Trophoblast cell (in vitro differentiated cells and primary cell): ENCODE results near the gene RADIL.

Experiments
- DNase-seq, 2 donors: peaks; one replicate each; pipeline ENCODE4 v3.0.0-alpha.2; 2016
- H2AFZ ChIP-seq: 2 replicates; pipeline ENCODE4 v1.6.1; 2013; ENCODE audit warnings: low read length, moderate library complexity, mild to moderate bottlenecking; ENCODE audit not compliant: insufficient read depth, poor library complexity
- H2AK5ac ChIP-seq: 2 replicates; pipeline ENCODE4 v1.6.1; 2013; ENCODE audit warnings: mild to moderate bottlenecking, low read length
- H2BK120ac ChIP-seq: 2 replicates; pipeline ENCODE4 v1.6.1; 2013; ENCODE audit warnings: low read length, mild to moderate bottlenecking, moderate library complexity; ENCODE audit not compliant: insufficient read depth, poor library complexity
- H2BK12ac ChIP-seq: 2 replicates; pipeline ENCODE4 v1.6.1; 2013; ENCODE audit warnings: mild to moderate bottlenecking, low read length, moderate library complexity
- H2BK5ac ChIP-seq: 2 replicates; pipeline ENCODE4 v1.6.1; 2013; ENCODE audit warnings: low read length, low read depth, moderate library complexity, mild to moderate bottlenecking; ENCODE audit not compliant: poor library complexity
- H3K14ac ChIP-seq: 2 replicates; pipeline ENCODE4 v1.6.1; 2013; ENCODE audit warnings: mild to moderate bottlenecking, low read length
- H3K18ac ChIP-seq: 2 replicates; pipeline ENCODE4 v1.6.1; 2013; ENCODE audit warnings: mild to moderate bottlenecking, low read length
- H3K23ac ChIP-seq: 2 replicates; pipeline ENCODE4 v1.6.1; 2013; ENCODE audit warnings: low read length
- H3K27ac ChIP-seq: 2 replicates; pipeline ENCODE4 v1.5.1; 2013; ENCODE audit warnings: low read depth, mild to moderate bottlenecking, inconsistent platforms, low read length, moderate library complexity
- H3K27me3 ChIP-seq: 2 replicates; pipeline ENCODE4 v1.6.1; 2013; ENCODE audit warnings: inconsistent platforms, mild to moderate bottlenecking, low read length, moderate library complexity; ENCODE audit not compliant: insufficient read depth
- H3K36me3 ChIP-seq, 2 experiments: 1 replicate in 1 of 2; 2 replicates in 1 of 2; pipeline ENCODE4 v1.6.1; 2013; ENCODE audit warnings: low read length in 2 of 2, mild to moderate bottlenecking in 2 of 2, moderate library complexity in 1 of 2; ENCODE audit not compliant: insufficient read depth in 2 of 2, control insufficient read depth in 1 of 2
- H3K4ac ChIP-seq: 2 replicates; pipeline ENCODE4 v1.6.1; 2013; ENCODE audit warnings: low read depth, mild to moderate bottlenecking, low read length, moderate library complexity
- H3K4me1 ChIP-seq, 2 experiments: 1 replicate in 1 of 2; 2 replicates in 1 of 2; pipeline ENCODE4 v1.6.1; 2013; ENCODE audit warnings: low read length in 2 of 2, mild to moderate bottlenecking in 2 of 2, moderate library complexity in 1 of 2; ENCODE audit not compliant: insufficient read depth in 2 of 2, control insufficient read depth in 1 of 2
- H3K4me2 ChIP-seq: 2 replicates; pipeline ENCODE4 v1.6.1; 2013; ENCODE audit warnings: inconsistent platforms, mild to moderate bottlenecking, low read length, moderate library complexity
- H3K4me3 ChIP-seq: 2 replicates; pipeline ENCODE4 v1.5.1; 2013; ENCODE audit warnings: mild to moderate bottlenecking, low read depth, low read length, inconsistent platforms
- H3K79me1 ChIP-seq: one replicate; pipeline ENCODE4 v1.6.1; 2013; ENCODE audit warnings: low read length
- H3K79me2 ChIP-seq: 2 replicates; pipeline ENCODE4 v1.6.1; 2013; ENCODE audit warnings: low read length, mild to moderate bottlenecking; ENCODE audit not compliant: control insufficient read depth, insufficient read depth, poor library complexity
- H3K9ac ChIP-seq: 2 replicates; pipeline ENCODE4 v1.6.1; 2013; ENCODE audit warnings: mild to moderate bottlenecking, low read length
- H3K9me3 ChIP-seq: 2 replicates; pipeline ENCODE4 v1.6.1; 2013; ENCODE audit warnings: low read depth, mild to moderate bottlenecking, control low read depth, inconsistent platforms, low read length; ENCODE audit not compliant: insufficient read depth
- H4K12ac ChIP-seq: 2 replicates; pipeline ENCODE4 v1.6.1; 2013; ENCODE audit warnings: low read depth, mild to moderate bottlenecking, low read length, moderate library complexity
- H4K8ac ChIP-seq: 2 replicates; pipeline ENCODE4 v1.6.1; 2013; ENCODE audit warnings: low read depth, mild to moderate bottlenecking, low read length, moderate library complexity
- H4K91ac ChIP-seq: one replicate; pipeline ENCODE4 v1.6.1; 2013; ENCODE audit warnings: low read depth, mild to moderate bottlenecking, low read length, moderate library complexity
- WGBS: extraction: QIAGEN DNeasy Blood & Tissue Kit; methylation state at CpG from one replicate; pipeline ENCODE4 v1.1.7; 2013; ENCODE audit warnings: missing lambda C conversion rate; ENCODE audit not compliant: insufficient read length, insufficient coverage; ENCODE audit errors: extremely low coverage; 5-methylcytosine and 5-hydroxymethylcytosine counted together

The RADIL gene

DNA sequence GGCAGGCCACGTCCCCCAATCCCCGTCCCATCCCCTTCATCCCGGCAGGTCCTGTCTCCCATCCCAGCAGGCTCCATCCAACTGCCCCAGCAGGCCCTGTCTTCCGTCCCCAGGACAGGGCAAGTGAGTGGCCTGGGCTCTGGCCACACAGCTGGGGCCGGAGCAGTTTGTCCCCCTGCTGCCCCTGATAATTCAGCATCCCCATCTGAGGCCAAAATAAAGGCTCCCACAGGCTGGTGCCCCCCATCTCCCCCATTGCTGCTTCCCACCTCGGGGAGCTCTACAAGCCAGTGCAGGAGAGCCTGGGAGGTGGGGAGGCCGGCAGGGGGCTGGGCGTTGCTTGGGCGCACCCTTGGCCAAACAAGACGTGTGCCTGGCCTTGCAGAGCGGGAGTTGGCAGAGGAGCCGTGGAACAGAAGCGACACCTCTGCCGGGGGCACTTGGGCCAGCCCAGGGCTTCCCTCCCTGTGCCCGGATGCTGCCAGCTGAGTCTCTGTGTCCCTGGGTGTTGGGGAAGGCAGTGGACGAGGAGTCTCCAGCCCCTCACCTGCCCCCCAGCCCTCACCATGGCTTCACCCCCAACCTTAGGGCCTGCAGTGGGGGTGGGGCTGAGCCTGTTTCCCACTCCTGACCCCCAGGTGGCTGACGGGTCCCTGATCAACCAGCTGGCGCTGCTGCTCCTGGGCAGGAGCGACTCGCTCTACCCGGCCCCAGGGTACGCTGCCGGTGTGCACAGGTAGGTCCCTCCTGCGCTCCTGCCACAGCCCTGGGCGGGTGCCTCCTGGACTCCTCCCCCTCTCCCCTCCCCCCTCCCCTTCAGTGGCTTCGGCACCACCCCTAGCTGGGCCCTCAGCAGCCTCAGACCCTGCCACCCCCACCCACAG lies 94.1 kb downstream of the RADIL start:
- Histone ChIP-seq H3K4me3 (no peak overlapping the region), H2BK12ac (no peak overlapping the region)

DNA sequence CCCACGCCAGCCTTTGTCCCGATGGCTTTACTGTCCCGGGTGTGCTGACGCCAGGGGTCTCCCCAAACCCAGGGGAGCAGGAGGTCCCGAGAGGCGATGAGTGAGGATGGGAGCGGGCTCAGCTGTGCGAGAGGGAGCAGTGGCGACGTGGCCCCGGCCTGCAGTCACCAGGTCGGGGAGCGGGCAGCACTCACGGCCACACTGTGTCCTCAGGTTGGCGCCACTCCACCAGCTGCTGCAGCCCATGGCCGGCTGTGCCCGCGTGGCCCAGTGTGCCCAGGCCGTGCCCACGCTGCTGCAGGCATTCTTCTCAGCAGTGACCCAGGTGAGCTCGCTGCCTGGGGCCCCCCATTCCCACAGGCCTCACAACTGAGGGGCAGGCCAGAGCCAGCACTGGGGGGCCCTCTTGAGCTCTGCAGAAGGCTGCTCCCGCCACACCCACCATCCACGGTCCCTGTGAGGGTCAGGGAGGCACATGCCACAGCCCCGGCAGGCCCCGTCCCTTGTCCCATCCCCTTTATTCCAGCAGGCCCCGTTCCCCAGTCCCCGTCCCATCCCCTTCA lies 94.8 kb downstream of the RADIL start:
- no peaks in the 10 kb centered on the region for H3K27me3 ChIP-seq
- H3K27ac ChIP-seq: no peak overlapping the region
- no peak overlapping the region for H2BK5ac ChIP-seq
- no peak overlapping the region for H4K8ac ChIP-seq
- no peak overlapping the region for H2AK5ac ChIP-seq
- no peak overlapping the region for H3K18ac ChIP-seq
- no peak overlapping the region for H3K4me2 ChIP-seq
- no peak overlapping the region for H3K4me3 ChIP-seq
- peaks cover 88 to 93% of the 10 kb centered on the region in 2 experiments for H3K36me3 ChIP-seq
- peaks cover 6 to 11% of the 10 kb centered on the region in 2 experiments for H3K4me1 ChIP-seq
- H2BK12ac ChIP-seq: no peak overlapping the region
- no peak overlapping the region for H2AFZ ChIP-seq
- no peak overlapping the region for H3K4ac ChIP-seq
- no peaks in the 10 kb centered on the region for H3K79me2 ChIP-seq
- DNase-seq: no peak
- no CpG with 5 or more reads among the region's 27 CpGs for WGBS
- no peaks in the 10 kb centered on the region for H3K79me1 ChIP-seq
- H3K9me3 ChIP-seq: peaks cover 8% of the 10 kb centered on the region
- H4K91ac ChIP-seq: no peak overlapping the region
- no peak overlapping the region for H2BK120ac ChIP-seq
- H3K23ac ChIP-seq: no peak overlapping the region
- no peak overlapping the region for H3K14ac ChIP-seq
- no peak overlapping the region for H3K9ac ChIP-seq
- H4K12ac ChIP-seq: no peak overlapping the region

More for the DNA sequence above, 94.1 kb downstream of the RADIL start:
- H3K27me3 ChIP-seq: no peaks in the 10 kb centered on the region
- H3K18ac ChIP-seq: no peak overlapping the region
- H4K8ac ChIP-seq: no peak overlapping the region
- no peak overlapping the region for H2BK5ac ChIP-seq
- H4K91ac ChIP-seq: no peak overlapping the region
- peaks cover 81 to 86% of the 10 kb centered on the region in 2 experiments for H3K36me3 ChIP-seq
- no peak for DNase-seq
- H2AFZ ChIP-seq: no peak overlapping the region
- H3K27ac ChIP-seq: no peak overlapping the region
- no peak overlapping the region for H2AK5ac ChIP-seq
- no peak overlapping the region for H3K23ac ChIP-seq
- H3K79me1 ChIP-seq: no peaks in the 10 kb centered on the region
- H4K12ac ChIP-seq: no peak overlapping the region
- H3K4ac ChIP-seq: no peak overlapping the region
- WGBS: no CpG with 5 or more reads among the region's 26 CpGs
- peaks cover 7 to 12% of the 10 kb centered on the region in 2 experiments for H3K4me1 ChIP-seq
- H3K4me2 ChIP-seq: no peak overlapping the region
- no peaks in the 10 kb centered on the region for H3K79me2 ChIP-seq
- H3K9me3 ChIP-seq: peaks cover 9% of the 10 kb centered on the region
- H2BK120ac ChIP-seq: no peak overlapping the region
- H3K14ac ChIP-seq: no peak overlapping the region
- no peak overlapping the region for H3K9ac ChIP-seq

GRCh38 chr7:4787947-4788626 lies 95.4 kb downstream of the RADIL start:
- Histone ChIP-seq H2AK5ac (no peak overlapping the region), H3K79me1 (no peaks in the 10 kb centered on the region), H3K9ac (no peak overlapping the region)

GRCh38 chr7:4787541-4787940 lies 96.0 kb downstream of the RADIL start:
- H3K14ac ChIP-seq: no peak overlapping the region
- H2AFZ ChIP-seq: no peak overlapping the region
- no peak overlapping the region for H3K4me2 ChIP-seq
- H4K12ac ChIP-seq: no peak overlapping the region
- H3K79me2 ChIP-seq: no peaks in the 10 kb centered on the region
- H2BK5ac ChIP-seq: no peak overlapping the region
- DNase-seq: no peak
- peaks cover 8% of the 10 kb centered on the region for H3K9me3 ChIP-seq
- no peaks in the 10 kb centered on the region for H3K79me1 ChIP-seq
- H2AK5ac ChIP-seq: no peak overlapping the region
- no peak overlapping the region for H4K91ac ChIP-seq
- H2BK12ac ChIP-seq: no peak overlapping the region
- peaks cover 94 to 95% of the 10 kb centered on the region in 2 experiments for H3K36me3 ChIP-seq
- H3K9ac ChIP-seq: no peak overlapping the region
- no peak overlapping the region for H2BK120ac ChIP-seq
- H3K27ac ChIP-seq: no peak overlapping the region
- H3K27me3 ChIP-seq: no peaks in the 10 kb centered on the region
- H4K8ac ChIP-seq: no peak overlapping the region
- no peak overlapping the region for H3K4me3 ChIP-seq
- H3K23ac ChIP-seq: no peak overlapping the region
- peaks cover 0 to 3% of the 10 kb centered on the region in 2 experiments for H3K4me1 ChIP-seq
- WGBS: no CpG with 5 or more reads among the region's 17 CpGs
- no peak overlapping the region for H3K18ac ChIP-seq
- H3K4ac ChIP-seq: no peak overlapping the region

More at GRCh38 chr7:4787947-4788626, 95.4 kb downstream of the RADIL start:
- H3K4ac ChIP-seq: no peak overlapping the region
- no peak overlapping the region for H3K27ac ChIP-seq
- no CpG with 5 or more reads among the region's 23 CpGs for WGBS
- H3K18ac ChIP-seq: no peak overlapping the region
- H3K4me2 ChIP-seq: no peak overlapping the region
- no peak overlapping the region for H3K4me3 ChIP-seq
- no peak overlapping the region for H2BK5ac ChIP-seq
- no peak overlapping the region for H3K14ac ChIP-seq
- H3K79me2 ChIP-seq: no peaks in the 10 kb centered on the region
- H3K4me1 ChIP-seq: peaks cover 3 to 8% of the 10 kb centered on the region in 2 experiments
- H2BK120ac ChIP-seq: no peak overlapping the region
- no peak overlapping the region for H4K8ac ChIP-seq
- no peak for DNase-seq
- H3K23ac ChIP-seq: no peak overlapping the region
- no peak overlapping the region for H4K12ac ChIP-seq
- peaks cover 94 to 95% of the 10 kb centered on the region in 2 experiments for H3K36me3 ChIP-seq
- no peak overlapping the region for H2BK12ac ChIP-seq
- H3K27me3 ChIP-seq: no peaks in the 10 kb centered on the region
- H2AFZ ChIP-seq: no peak overlapping the region
- peaks cover 6% of the 10 kb centered on the region for H3K9me3 ChIP-seq
- H4K91ac ChIP-seq: no peak overlapping the region
